H1 (cell line): ENCODE data around the gene AK8. TPM values are rescaled to one million over a fixed set of nuclear protein-coding genes. Genes with fewer than 3 reads are reported as not detected.

Source experiments
- CEBPB ChIP-seq: IDR thresholded peaks from 2 replicates; pipeline ENCODE4 v1.6.1; 2012; ENCODE audit warnings: low read depth, low read length
- CHD2 ChIP-seq: IDR thresholded peaks from 2 replicates; pipeline ENCODE4 v1.6.1; 2012; ENCODE audit warnings: low read length, improper control_type of control experiment
- CHD7 ChIP-seq: fragments of 300-600 bp; sonication (generic); IDR thresholded peaks from 2 replicates; pipeline ENCODE4 v1.7.1; 2012; ENCODE audit warnings: low read length, moderate library complexity, mild to moderate bottlenecking, inconsistent platforms; ENCODE audit not compliant: insufficient replicate concordance
- EGR1 ChIP-seq: IDR thresholded peaks from 2 replicates; pipeline ENCODE4 v1.6.1; 2011; ENCODE audit warnings: low read depth, low read length, borderline replicate concordance
- JUN ChIP-seq: IDR thresholded peaks from 2 replicates; pipeline ENCODE4 v1.6.1; 2011; ENCODE audit warnings: low read depth, mild to moderate bottlenecking, improper control_type of control experiment, low read length
- POLR2A ChIP-seq, 2 experiments: IDR thresholded peaks; 1 replicate in 1 of 2; 2 replicates in 1 of 2; pipeline ENCODE4 v1.6.1; 2011; ENCODE audit warnings: low read depth in 2 of 2, low read length in 2 of 2, mild to moderate bottlenecking in 2 of 2; ENCODE audit errors: control extremely low read depth in 1 of 2
- SAP30 ChIP-seq: fragments of 300-600 bp; sonication (generic); IDR thresholded peaks from 2 replicates; pipeline ENCODE4 v1.7.1; 2012; ENCODE audit warnings: low read length, moderate library complexity, mild to moderate bottlenecking, inconsistent platforms; ENCODE audit not compliant: insufficient read depth, insufficient replicate concordance
- SIN3A ChIP-seq, 2 experiments: IDR thresholded peaks in 1 of 2; conservative IDR thresholded peaks in 1 of 2; 2 replicates each; pipeline ENCODE4 v1.6.1; 2011 to 2012; ENCODE audit warnings: low read length in 2 of 2, improper control_type of control experiment in 1 of 2, low read depth in 1 of 2, mild to moderate bottlenecking in 1 of 2
- SIX5 ChIP-seq: IDR thresholded peaks from 2 replicates; pipeline ENCODE4 v1.6.1; 2011; ENCODE audit warnings: mild to moderate bottlenecking, low read depth, low read length
- SRF ChIP-seq: IDR thresholded peaks from 2 replicates; pipeline ENCODE4 v1.6.1; 2011; ENCODE audit warnings: mild to moderate bottlenecking, low read depth, low read length, moderate library complexity
- TCF12 ChIP-seq: IDR thresholded peaks from 2 replicates; pipeline ENCODE4 v1.6.1; 2011; ENCODE audit warnings: low read depth, mild to moderate bottlenecking, low read length
- polyA plus RNA-seq, 7 experiments: library from polyadenylated mRNA; depleted of rRNA in 3 of 7; stranded (reverse) in 5 of 7; unstranded in 2 of 7; fragments of >200 nt in 5 of 7; fragments of 200-250 nt in 2 of 7; gene quantifications; 1 replicate in 5 of 7; 2 replicates in 1 of 7; 4 replicates in 1 of 7; pipeline versions ENCODE4 v1.2.1 to v1.2.3, GENCODE V29; 2011 to 2013; ENCODE audit warnings: missing spikeins in 2 of 7, mixed read lengths in 2 of 7
- total RNA-seq: library from RNA; stranded (reverse); fragmentation: NEBNext Ultra II Directional; extraction: Animal tissue kit (Norgen Biotek cat#: 25700); gene quantifications from 2 replicates; pipeline ENCODE4 v1.2.1, GENCODE V29; 2021

The AK8 gene
- total and polyA plus RNA-seq, 2 of the 8 experiments (the other 6 are each of a cell fraction or from before 2014, with no cell fraction given), result 0.35 to 0.48 TPM

- TF ChIP-seq CHD7 (no peak), SRF (no peak), SIN3A (conservative IDR thresholded peaks at IDR 0.05 in 1 of 2, IDR thresholded peaks at IDR 0.05 in 1 of 2; ENCODE audit: low read depth in 1 of 2, low read length in 2 of 2) (no peak), SIX5 (no peak), EGR1 (no peak), CHD2 (no peak), TCF12 (no peak), JUN (no peak), SAP30 (no peak), POLR2A (IDR thresholded peaks at IDR 0.05; ENCODE audit: control extremely low read depth in 1 of 2, low read depth in 2 of 2, low read length in 2 of 2) (no peak), CEBPB (no peak)
These were observed 123.0 kb downstream of the AK8 start (continued) for GRCh38 chr9:132755096-132755495.
